Activated CD4-positive, alpha-beta T cell treated with anti-CD3 and anti-CD28 coated beads for 4 hours (primary cell): ENCODE measurements around the gene CHID1.

Experiments
- DNase-seq, 2 donors: peaks; one replicate each; pipeline ENCODE4 v3.0.0-alpha.2; 2020

CHID1 gene

DNA sequence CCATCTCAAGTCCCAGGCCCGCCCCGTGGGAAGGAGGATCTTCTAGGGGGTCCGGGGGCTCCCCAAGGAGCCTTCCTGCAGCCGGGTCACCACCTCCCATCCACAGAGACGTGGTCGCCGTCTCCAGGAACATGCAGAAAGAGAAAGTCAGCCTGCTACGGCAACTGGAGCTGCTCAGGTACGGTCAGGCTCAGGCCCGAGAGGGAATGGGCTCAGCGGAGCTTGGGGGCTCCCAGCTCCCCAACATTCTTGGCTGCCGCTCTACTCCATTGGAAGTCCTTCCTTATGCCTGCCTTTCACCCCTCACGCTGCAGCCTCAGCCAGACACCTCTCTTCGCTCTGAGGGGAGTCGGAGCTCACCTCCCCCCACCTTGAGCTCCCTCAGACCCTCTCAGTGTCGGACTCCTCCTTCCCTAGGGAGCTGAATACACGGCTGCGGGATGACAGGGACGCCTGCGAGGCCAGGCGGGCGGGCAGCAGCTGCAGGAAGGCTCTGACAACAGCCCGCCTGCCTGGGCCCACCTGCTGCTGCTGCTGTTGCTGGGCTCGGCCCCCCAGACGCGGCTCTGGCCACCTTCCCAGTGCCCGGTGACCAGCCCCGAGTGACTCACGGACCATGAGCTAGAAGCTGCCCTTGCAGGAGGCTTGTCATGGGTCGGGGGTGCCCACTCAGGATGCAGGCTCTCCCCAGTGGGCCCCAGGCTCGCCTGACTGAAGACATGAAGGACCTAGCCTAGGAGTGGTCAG lies 79.3 kb downstream of the CHID1 start:
- DNase-seq, result no peak

GRCh38 chr11:830295-831117 lies 80.1 kb downstream of the CHID1 start:
- DNase-seq, result peak; percentile 41 to 42

DNA sequence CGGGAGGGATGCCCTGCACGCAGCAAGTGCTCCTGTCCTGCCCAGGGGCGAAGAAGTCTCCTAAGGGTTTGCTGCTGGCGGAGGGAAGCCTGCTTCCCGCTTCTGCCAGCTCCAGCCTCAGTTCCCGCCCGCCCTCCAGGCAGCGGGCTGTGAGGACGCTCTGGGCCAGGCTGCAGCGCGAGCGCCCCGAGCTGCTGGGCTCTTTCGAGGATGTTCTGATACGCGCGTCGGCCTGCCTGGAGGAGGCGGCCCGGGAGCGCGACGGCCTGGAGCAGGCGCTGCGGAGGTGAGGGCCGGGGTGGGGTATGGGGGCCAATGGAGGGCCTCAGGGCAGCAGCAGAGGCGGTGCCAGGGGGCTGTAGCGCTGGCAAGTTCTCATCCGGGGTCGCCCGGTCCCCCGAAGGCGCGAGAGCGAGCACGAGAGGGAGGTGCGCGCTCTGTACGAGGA lies 80.7 kb downstream of the CHID1 start:
- DNase-seq, result no peak

DNA sequence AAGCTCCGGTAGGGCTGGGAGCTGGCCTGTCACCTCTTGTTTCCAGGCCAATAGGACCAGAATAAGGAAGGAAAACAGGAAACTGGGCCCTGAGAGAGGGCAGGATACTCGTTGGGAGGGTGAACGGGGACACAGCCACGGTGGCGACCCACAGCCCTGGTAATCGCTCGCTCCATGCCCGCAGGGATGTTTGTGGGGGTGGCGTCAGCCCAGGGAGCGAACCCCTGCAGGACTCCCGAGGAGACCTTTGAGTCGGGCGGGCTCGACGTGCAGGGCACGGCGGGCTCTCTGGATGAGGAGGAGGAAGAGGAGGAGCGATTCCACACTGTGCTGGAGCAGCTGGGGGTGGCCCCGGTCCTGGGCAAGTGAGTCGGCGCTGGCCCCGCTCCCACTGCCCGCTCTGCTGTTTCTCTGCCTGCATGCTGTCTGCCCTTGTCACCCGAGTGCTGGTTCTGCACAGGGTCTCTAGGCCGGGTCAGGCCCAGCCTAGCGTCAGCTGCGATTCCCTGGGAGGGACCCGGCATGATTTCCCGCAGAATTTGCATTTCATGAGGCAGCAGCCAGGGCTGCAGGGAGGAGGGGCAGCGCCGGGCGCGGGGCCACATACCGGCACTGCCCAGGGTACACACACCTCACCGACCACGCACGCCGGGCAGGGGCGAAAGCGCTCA lies 81.3 kb downstream of the CHID1 start:
- DNase-seq, result no peak

DNA sequence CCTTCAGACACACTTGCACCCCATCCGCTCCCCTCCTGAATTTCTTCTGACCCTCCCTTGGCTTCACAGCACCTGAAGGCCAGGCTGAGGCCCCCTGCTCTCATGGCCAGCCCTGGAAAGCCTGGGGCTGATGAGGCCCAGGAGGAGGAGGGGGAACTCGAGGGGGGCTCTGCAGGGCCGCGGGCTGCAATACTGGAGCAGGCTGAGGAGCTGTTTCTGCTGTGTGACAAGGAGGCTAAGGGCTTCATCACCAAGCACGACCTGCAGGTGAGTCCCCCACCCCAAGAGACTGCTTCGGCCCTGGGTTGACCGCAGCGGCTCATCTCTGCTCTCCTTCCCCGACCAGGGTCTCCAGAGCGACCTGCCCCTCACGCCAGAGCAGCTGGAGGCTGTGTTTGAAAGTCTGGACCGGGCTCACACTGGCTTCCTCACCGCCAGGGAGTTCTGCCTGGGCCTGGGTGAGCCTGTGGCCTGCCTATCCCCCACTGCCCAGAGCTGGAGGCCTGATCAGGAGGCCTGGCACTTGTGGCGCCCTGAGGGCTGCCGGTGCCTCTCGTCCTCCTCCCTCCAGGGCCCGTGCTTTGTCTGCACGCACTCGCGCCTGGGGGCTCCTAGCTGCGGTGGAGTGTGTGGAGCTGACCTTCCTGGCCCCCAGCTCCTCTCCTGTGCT lies 82.0 kb downstream of the CHID1 start:
- DNase-seq, result no peak

GRCh38 chr11:827897-828192 lies 82.8 kb downstream of the CHID1 start, which contains the start of gene CRACR2B:
TSS of gene CRACR2B (plus strand) at chr11:827919. CDS start at chr11:828608, 689 bp downstream.
- no peak for DNase-seq

DNA sequence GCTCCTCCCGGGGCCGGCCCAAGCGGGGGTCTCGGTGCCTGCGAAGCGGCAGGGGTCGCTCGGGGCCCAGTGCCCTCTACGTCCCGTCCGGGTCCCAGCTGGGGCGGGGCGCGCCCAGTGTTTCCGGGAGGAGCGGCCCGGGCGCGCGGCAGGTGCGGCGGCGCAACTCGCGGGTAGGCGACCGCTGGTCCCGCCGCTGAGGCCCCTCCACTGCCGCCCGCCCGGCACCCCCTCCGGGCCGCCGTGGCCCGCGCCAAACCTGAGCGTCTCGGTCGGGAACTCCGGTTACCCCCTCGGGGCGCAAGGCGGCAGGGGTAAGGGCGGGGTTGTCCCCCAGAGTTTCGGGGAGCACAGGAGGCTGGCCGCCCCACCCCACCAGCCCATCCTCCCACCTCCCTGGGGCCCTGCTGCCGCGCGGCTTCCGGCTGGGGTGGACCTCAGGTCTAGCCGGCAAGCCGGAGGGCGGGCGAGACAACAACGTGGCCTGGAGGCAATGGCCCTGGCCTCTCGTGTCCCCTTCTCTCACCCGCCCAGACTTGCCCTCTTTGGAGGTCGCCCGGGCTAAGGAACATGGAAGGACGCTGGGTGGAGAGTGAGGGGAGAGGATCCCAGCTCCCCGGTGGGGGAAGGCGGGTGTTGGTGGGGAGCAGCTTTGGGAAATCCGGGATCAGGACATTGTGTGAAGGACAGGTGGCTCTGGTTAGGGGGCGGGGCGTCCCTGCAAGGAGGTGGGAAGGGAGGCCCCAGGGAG lies 83.3 kb downstream of the CHID1 start:
- DNase-seq, result no peak

DNA sequence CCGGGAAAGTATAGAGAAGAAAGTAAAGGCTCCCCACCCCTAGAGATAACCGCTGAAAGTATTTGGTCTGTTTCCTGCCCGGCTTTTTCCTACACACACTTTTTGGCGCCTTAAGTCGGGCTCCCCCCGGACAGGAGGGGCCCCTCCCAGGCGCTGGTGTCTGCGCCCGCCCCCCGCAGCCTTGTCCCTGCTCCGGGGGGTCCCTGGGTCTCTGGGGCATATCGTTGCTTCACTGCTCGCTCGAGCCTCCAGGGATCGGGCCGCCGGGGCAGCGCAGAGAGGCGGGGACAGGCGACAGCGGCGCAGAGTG lies 83.8 kb downstream of the CHID1 start:
- DNase-seq, result no peak

DNA sequence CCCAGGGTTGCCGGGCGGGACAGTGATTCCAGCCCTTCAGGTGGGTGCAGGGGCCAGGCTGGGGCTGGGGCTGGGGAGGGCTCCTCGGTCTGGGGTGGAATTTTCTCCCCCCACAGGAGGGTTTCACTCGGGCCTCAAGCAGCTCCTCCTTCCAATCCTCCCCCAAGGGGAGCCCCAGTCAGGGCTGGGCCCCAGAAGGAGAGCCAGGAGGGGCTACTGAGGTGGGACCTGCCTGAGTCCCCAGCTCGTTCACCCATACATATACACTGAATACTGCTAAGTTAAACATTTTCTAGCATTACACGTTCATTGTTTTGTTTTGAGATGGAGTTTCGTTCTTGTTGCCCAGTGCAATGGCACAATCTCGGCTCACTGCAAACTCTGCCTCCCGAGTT lies 84.4 kb downstream of the CHID1 start:
- DNase-seq, result no peak

- no peak for DNase-seq
Observed at GRCh38 chr11:825366-826226, 85.0 kb downstream of the CHID1 start.

DNA sequence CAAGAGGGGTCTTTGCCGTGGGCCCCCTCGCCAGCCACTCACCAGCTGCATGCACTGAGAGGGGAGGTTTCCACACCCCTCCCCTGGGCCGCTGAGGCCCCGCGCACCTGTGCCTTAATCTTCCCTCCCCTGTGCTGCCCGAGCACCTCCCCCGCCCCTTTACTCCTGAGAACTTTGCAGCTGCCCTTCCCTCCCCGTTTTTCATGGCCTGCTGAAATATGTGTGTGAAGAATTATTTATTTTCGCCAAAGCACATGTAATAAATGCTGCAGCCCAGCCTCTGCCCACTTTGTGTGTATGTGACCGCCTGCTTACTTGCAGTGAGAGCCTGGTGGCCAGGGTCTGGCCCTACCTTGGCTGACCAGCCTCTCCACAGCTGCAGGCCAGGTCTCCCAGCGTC lies 85.7 kb downstream of the CHID1 start:
- DNase-seq, result no peak

GRCh38 chr11:824292-824880 lies 86.2 kb downstream of the CHID1 start:
- DNase-seq, result no peak

DNA sequence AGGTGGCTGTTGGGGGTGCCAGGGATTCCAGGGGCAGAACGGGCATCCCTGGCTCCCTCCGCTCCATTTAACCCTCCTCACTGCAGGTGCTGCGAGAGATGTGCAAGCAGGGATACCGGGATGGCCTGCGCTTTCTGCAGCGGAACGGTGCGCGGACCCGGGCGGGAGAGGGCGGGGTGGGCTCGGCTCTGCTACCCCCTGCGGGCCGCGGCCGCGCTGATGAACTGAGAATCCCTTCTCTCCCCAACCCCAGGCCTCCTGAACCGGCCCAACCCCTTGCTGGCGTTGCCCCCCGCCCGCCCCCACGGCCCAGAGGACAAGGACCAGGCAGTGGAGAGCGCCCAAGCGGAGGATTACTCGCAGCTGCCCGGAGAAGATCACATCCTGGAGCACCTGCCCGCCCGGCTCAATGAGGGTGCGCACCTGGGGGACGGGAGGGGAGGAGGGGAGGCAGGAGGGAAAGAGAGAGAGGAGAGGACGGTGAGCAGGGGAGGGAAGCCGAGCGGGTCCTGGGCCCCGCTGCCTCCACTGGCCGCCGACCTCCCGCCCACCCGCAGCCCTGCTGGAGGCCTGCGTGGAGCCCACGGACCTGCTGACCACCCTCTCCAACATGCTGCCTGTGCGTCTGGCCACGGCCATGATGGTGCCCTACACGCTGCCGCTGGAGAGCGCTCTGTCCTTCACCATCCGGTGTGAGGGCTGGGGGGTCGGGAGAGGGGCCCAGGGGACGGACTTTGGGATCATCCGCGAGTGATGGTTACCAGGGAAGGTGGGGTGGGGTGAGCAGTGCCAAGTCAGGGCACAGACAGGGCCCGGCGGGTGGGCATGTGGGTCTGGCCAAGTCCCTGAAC lies 86.9 kb downstream of the CHID1 start:
- no peak for DNase-seq

- no peak for DNase-seq
Observed at GRCh38 chr11:821512-822371, 88.9 kb downstream of the CHID1 start.

DNA sequence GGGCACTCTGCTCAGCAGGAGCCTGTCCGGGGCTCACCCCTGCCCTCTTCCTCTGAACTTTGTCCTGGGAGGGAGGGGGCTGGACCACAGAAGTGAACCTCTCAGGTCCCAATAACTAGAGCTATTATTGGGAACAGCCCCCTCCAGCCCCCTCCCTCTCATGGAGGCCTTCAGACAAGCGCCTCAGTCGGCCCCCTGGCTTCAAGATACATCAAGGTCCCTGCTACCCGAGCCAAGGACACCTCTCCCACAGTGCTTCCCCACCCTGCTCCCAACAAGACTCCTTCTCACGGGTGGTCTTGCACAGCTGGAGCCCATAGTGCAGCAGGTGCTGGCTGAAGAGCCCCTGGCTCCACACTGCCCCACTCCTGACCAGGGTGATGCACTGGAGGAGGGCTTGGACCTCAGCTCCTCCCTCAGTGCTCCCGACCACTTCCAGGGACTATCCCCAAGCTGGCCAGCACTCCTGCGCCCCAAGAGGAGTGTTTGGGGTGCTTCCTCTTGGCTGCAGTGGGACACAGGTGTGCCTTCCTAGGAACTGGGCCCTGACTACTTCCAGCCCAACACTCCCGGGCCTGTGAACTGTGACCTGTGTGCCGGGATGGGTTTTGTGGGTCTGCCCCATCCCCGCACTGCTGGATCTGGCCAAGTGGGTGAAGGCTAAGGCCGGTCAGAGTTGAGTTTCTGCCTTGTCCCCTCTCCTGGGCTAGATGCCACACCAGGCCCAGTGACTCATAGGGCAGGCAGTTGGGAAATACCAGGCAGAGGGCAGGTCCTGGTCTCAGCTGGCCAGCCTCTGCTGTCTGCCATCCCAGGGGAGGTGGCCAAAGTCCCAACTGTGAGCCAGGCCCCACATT lies 89.7 kb downstream of the CHID1 start:
- DNase-seq, result no peak

- DNase-seq, result peak; percentile 91 to 94
Observed at GRCh38 chr11:819943-820649, 90.5 kb downstream of the CHID1 start.

- peak; percentile 91 to 93 for DNase-seq
Observed at GRCh38 chr11:819129-819931, 91.3 kb downstream of the CHID1 start.
